T-helper 1 cell treated with Interleukin-12 subunit alpha and Interleukin-12 subunit beta and Interleukin-4 antibody, amounts not matched to agents 30 μg/mL and 1 μg/mL, for 36 hours (primary cell): ENCODE measurements around the gene CEBPA.

Experiments used
- H3K27ac Mint-ChIP-seq: one replicate; pipeline ENCODE4 v1.8.0; 2021; ENCODE audit warnings: mild to moderate bottlenecking, mixed read lengths
- H3K27me3 Mint-ChIP-seq: one replicate; pipeline ENCODE4 v1.8.0; 2021; ENCODE audit warnings: low read depth, mixed read lengths
- H3K36me3 Mint-ChIP-seq: one replicate; pipeline ENCODE4 v1.8.0; 2021; ENCODE audit warnings: low read depth, mixed read lengths
- H3K4me1 Mint-ChIP-seq: one replicate; pipeline ENCODE4 v1.8.0; 2021; ENCODE audit warnings: low read depth, mixed read lengths
- H3K4me3 Mint-ChIP-seq: one replicate; pipeline ENCODE4 v1.8.0; 2021; ENCODE audit warnings: mild to moderate bottlenecking, moderate library complexity, mixed read lengths
- H3K9me3 Mint-ChIP-seq: one replicate; pipeline ENCODE4 v1.8.0; 2021; ENCODE audit warnings: mixed read lengths

The CEBPA gene

DNA sequence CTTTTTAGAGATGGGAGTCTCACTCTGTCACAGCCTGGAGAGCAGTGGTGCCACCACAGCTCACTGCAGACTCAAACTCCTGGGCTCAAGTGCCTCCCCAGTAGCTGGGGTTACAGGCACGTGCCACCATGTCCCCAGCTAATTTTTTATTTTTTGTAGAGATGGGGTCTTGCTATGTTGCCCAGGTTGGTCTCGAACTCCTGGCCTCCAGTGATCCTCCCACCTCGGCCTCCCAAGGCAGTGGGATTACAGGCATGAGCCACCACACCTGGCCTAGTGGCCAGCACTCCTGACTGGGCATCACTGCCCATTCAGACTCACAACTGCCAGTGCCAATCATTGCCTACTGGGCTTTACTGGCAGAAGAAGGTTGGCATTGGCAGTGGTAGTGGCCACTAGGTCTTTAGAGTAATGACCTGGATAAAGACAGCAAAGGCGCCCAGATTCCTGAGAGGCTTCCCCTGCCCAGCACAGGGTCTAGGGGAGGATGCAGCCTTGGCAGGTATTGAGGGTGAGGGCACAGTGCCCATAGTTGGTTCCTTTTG, 49.8 kb downstream of the CEBPA start:
- Mint-ChIP-seq H3K4me3 (no peak overlapping the region), H3K27ac (no peak overlapping the region), H3K9me3 (no peaks in the 10 kb centered on the region), H3K36me3 (no peaks in the 10 kb centered on the region), H3K4me1 (no peaks in the 10 kb centered on the region), H3K27me3 (no peaks in the 10 kb centered on the region)

DNA sequence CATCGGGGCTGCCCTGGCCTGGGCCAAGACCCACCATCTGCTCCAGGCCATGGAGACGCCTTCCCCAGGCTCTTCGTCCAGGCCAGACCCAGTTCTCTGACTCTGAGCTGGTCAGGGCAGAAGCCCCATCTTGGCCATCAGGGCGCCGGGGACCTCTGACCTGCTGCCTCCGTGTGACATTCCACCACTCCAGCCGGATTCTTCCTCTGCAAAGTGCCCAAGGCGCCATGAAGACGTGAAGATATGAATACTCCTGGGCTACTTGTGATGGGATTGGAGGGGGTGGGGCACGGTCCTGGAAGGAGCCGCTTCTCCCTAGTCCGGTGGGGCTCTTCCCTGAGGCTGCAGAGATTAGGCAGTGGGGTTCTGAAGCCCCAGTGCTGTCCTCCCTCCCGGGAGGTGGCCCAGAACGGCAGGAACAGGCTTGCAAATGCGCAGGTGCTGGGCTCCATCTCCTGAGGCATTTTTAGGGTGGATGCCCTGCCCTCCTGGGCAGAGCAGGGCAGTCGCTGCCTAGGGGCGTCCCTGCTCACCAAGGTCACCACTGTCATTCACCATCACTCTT, 50.7 kb downstream of the CEBPA start:
- Mint-ChIP-seq H3K27ac (no peak overlapping the region), H3K9me3 (no peaks in the 10 kb centered on the region), H3K4me1 (no peaks in the 10 kb centered on the region), H3K4me3 (no peak overlapping the region), H3K36me3 (no peaks in the 10 kb centered on the region), H3K27me3 (no peaks in the 10 kb centered on the region)

DNA sequence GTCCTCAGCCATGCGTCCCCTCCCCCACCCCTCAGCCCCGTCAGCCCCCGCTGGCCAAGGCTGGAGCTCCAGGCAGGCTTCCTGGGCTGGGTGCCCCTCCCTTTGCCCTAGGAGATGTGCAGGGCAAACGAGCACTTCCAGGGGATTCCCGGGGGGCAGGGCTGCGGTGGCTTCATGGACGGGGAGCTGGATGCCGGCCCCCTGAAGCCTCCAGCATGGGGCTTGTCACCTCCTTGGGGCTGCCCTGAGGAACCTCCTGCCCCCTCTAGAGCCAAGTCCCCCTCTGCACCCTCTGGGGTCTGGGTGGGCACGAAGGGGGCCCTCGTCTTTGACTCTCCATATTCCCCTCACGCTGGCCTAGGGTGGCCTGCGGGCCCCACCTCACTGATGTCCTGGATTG, 51.3 kb downstream of the CEBPA start:
- Mint-ChIP-seq H3K27ac (no peak overlapping the region), H3K4me1 (no peaks in the 10 kb centered on the region), H3K4me3 (no peak overlapping the region), H3K27me3 (no peaks in the 10 kb centered on the region), H3K9me3 (no peaks in the 10 kb centered on the region), H3K36me3 (no peaks in the 10 kb centered on the region)

DNA sequence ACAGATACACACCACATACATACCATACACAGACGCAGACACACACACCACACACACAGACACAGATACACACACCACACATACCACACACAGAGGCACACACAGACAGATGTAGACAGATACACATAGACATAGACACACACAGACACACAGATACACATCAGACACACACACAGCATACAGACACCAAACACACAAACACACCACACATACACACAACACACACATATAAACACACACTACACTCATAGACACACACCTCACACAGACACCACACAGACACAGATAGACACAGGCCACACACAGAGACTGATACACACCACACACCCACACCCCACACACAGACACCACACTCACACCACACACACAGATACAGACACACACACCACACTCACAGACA, 51.8 kb downstream of the CEBPA start:
- peaks cover 2% of the 10 kb centered on the region for H3K9me3 Mint-ChIP-seq

More for the DNA sequence above, 51.8 kb downstream of the CEBPA start:
- Mint-ChIP-seq H3K27me3 (no peaks in the 10 kb centered on the region), H3K4me1 (no peaks in the 10 kb centered on the region), H3K27ac (no peak overlapping the region), H3K36me3 (no peaks in the 10 kb centered on the region), H3K4me3 (no peak overlapping the region)
